PC-9 (cell line): ENCODE results near the gene DNAJC21. TPM values are rescaled to one million over a fixed set of nuclear protein-coding genes. Genes with fewer than 3 reads are reported as not detected.

Experiments used
- BruUV-seq: library from RNA; stranded (reverse); fragments of 400-500 nt; replicated peaks from 2 replicates; lab custom pipeline; 2021; lab: Mats Ljungman, UMichigan
- CTCF ChIA-PET: fragments of 300-600 bp; sonication (Branson Sonifier 250); formaldehyde crosslinking; loops from one replicate; lab custom pipeline; 2022; ENCODE audit warnings: antibody characterized with exemption; lab: Charles Lee
- POLR2A ChIA-PET: fragments of 300-600 bp; sonication (Branson Sonifier 250); formaldehyde crosslinking; loops from one replicate; lab custom pipeline; 2022; ENCODE audit warnings: antibody characterized with exemption; ENCODE audit not compliant: unreplicated experiment; lab: Charles Lee
- DNase-seq, 2 experiments: peaks; one replicate each; pipeline versions ENCODE4 v3.0.0 to v3.0.0-alpha.2; 2015 to 2022; ENCODE audit warnings: mixed read lengths in 1 of 2
- H2AFZ ChIP-seq: fragments of 200-600 bp; sonication (generic); 2 replicates; pipeline ENCODE4 v1.8.1; 2017; ENCODE audit warnings: antibody characterized with exemption
- H3F3A ChIP-seq: fragments of 200-600 bp; sonication (generic); 2 replicates; pipeline ENCODE4 v1.8.1; 2017; ENCODE audit warnings: antibody characterized with exemption, mild to moderate bottlenecking, low read depth; ENCODE audit not compliant: insufficient read depth
- H3K27ac ChIP-seq: fragments of 200-600 bp; sonication (generic); 2 replicates; pipeline ENCODE4 v1.6.1; 2016; ENCODE audit warnings: mixed run types
- H3K27me3 ChIP-seq: fragments of 200-600 bp; sonication (generic); 2 replicates; pipeline ENCODE4 v1.6.1; 2016; ENCODE audit warnings: low read depth, mixed run types; ENCODE audit not compliant: insufficient read depth
- H3K36me3 ChIP-seq: fragments of 200-600 bp; sonication (generic); 2 replicates; pipeline ENCODE4 v1.6.1; 2016; ENCODE audit warnings: low read depth, mixed run types
- H3K4me1 ChIP-seq: fragments of 200-600 bp; sonication (generic); replicated peaks from 2 replicates; pipeline ENCODE4 v1.6.1; 2016; ENCODE audit warnings: mixed run types; ENCODE audit not compliant: insufficient read depth
- H3K4me2 ChIP-seq: fragments of 200-600 bp; sonication (generic); 2 replicates; pipeline ENCODE4 v1.6.1; 2017; ENCODE audit warnings: mixed run types
- H3K4me3 ChIP-seq: fragments of 200-600 bp; sonication (generic); 2 replicates; pipeline ENCODE4 v1.6.1; 2016; ENCODE audit warnings: mixed run types
- H3K79me2 ChIP-seq: fragments of 200-600 bp; sonication (generic); 2 replicates; pipeline ENCODE4 v1.6.1; 2017; ENCODE audit warnings: low read depth, mixed run types
- H3K9me2 ChIP-seq: fragments of 200-600 bp; sonication (generic); 2 replicates; pipeline ENCODE4 v1.8.1; 2017; ENCODE audit warnings: mild to moderate bottlenecking; ENCODE audit not compliant: insufficient read depth
- H3K9me3 ChIP-seq: fragments of 200-600 bp; sonication (generic); 2 replicates; pipeline ENCODE4 v1.8.1; 2016; ENCODE audit warnings: low read depth; ENCODE audit not compliant: insufficient read depth
- H4K20me1 ChIP-seq: fragments of 200-600 bp; sonication (generic); 2 replicates; pipeline ENCODE4 v1.8.1; 2017; ENCODE audit not compliant: insufficient read depth
- CTCF ChIP-seq: fragments of 200-600 bp; sonication (generic); conservative IDR thresholded peaks from 2 replicates; pipeline ENCODE4 v1.6.1; 2017; ENCODE audit warnings: mixed run types, antibody characterized with exemption, mild to moderate bottlenecking, moderate library complexity
- EZH2 ChIP-seq: fragments of 200-600 bp; sonication (generic); IDR thresholded peaks from 2 replicates; pipeline ENCODE4 v1.8.0; 2017; ENCODE audit warnings: antibody characterized with exemption, low read depth
- intact Hi-C: fragments of 100-400 bp; cut with micrococcal nuclease; formaldehyde crosslinking; loops from one replicate; pipeline ENCODE4 v1.10.0; 2022; ENCODE audit not compliant: unreplicated experiment
- total RNA-seq: library from RNA; stranded (reverse); gene quantifications from 2 replicates; pipeline ENCODE4 v1.2.3, GENCODE V29; 2021

DNAJC21 gene
- total RNA-seq, 1 experiment from 2014 or later = 128 TPM

- Histone ChIP-seq H3K27ac (no peak overlapping the region), H3K4me2 (no peak overlapping the region), H3F3A (no peaks in the 10 kb centered on the region), H3K79me2 (no peaks in the 10 kb centered on the region), H4K20me1 (no peaks in the 10 kb centered on the region), H3K9me3 (no peaks in the 10 kb centered on the region), H3K4me1 (no peaks in the 10 kb centered on the region), H3K36me3 (no peaks in the 10 kb centered on the region), H3K9me2 (no peaks in the 10 kb centered on the region), H3K27me3 (peaks cover 37% of the 10 kb centered on the region), H2AFZ (no peak overlapping the region), H3K4me3 (no peak overlapping the region)
- no peak for TF ChIP-seq EZH2
- TF ChIP-seq CTCF = no peak
- BruUV-seq = no TSS peak
- CTCF ChIA-PET = no interaction called here
- POLR2A ChIA-PET = no interaction called here
- intact Hi-C loops = no loop called here
- DNase-seq = no peak
Measured at GRCh38 chr5:34993951-34994350, 64.6 kb downstream of the DNAJC21 start.

GRCh38 chr5:34996261-34996660 is 66.9 kb downstream of the DNAJC21 start:
- intact Hi-C loops = no loop called here
- H3K27ac ChIP-seq = no peak overlapping the region
- H4K20me1 ChIP-seq = no peaks in the 10 kb centered on the region
- POLR2A ChIA-PET = no interaction called here
- DNase-seq = no peak
- CTCF ChIA-PET = no interaction called here
- H3K4me1 ChIP-seq = no peaks in the 10 kb centered on the region
- no peaks in the 10 kb centered on the region for H3K9me2 ChIP-seq
- H3K36me3 ChIP-seq = no peaks in the 10 kb centered on the region
- no peak for TF ChIP-seq CTCF
- no peak for TF ChIP-seq EZH2
- H3K4me3 ChIP-seq = no peak overlapping the region
- peaks cover 54% of the 10 kb centered on the region for H3K27me3 ChIP-seq
- H3K79me2 ChIP-seq = no peaks in the 10 kb centered on the region
- H3K4me2 ChIP-seq = no peak overlapping the region
- H3F3A ChIP-seq = no peaks in the 10 kb centered on the region
- BruUV-seq = no TSS peak
- no peaks in the 10 kb centered on the region for H3K9me3 ChIP-seq
- H2AFZ ChIP-seq = no peak overlapping the region

GRCh38 chr5:34998058-34998789 is 68.9 kb downstream of the DNAJC21 start:
- Histone ChIP-seq H3K4me3 (no peak overlapping the region), H3F3A (no peaks in the 10 kb centered on the region), H3K9me2 (no peaks in the 10 kb centered on the region), H3K79me2 (no peaks in the 10 kb centered on the region), H3K4me2 (no peak overlapping the region), H3K4me1 (no peaks in the 10 kb centered on the region), H2AFZ (no peak overlapping the region), H4K20me1 (no peaks in the 10 kb centered on the region), H3K27ac (no peak overlapping the region), H3K9me3 (no peaks in the 10 kb centered on the region), H3K36me3 (no peaks in the 10 kb centered on the region), H3K27me3 (peaks cover 58% of the 10 kb centered on the region)
- POLR2A ChIA-PET = no interaction called here
- DNase-seq = no peak
- CTCF ChIA-PET = no interaction called here
- no TSS peak for BruUV-seq
- TF ChIP-seq EZH2 (no peak), CTCF (no peak)
- intact Hi-C loops = no loop called here
